Upper lobe of left lung (tissue), 6 donors: Measurements from ENCODE around the gene ANKS4B. TPM values are rescaled to one million over a fixed set of nuclear protein-coding genes. Genes with fewer than 3 reads are reported as not detected.

Source experiments
- ATAC-seq, 2 donors: fragments of 200-7000 bp; cut with Tn5 transposase; one replicate each; pipeline ENCODE4 v1.9.1; 2022; ENCODE audit warnings: mild to moderate bottlenecking in 2 of 2, moderate library complexity in 2 of 2; ENCODE audit not compliant: low FRiP score in 2 of 2
- DNase-seq, 2 donors: peaks; one replicate each; pipeline ENCODE4 v3.0.0-alpha.2; 2019 to 2020
- H3K27ac ChIP-seq, 4 donors: fragments of 200-600 bp; sonication (generic); one replicate each; pipeline ENCODE4 v1.5.1; 2016 to 2019
- H3K27me3 ChIP-seq, 4 donors: fragments of 200-600 bp; sonication (generic); one replicate each; pipeline ENCODE4 v1.5.1; 2017 to 2019
- H3K36me3 ChIP-seq, 4 donors: fragments of 200-600 bp; sonication (generic); one replicate each; pipeline ENCODE4 v1.5.1; 2016 to 2019
- H3K4me1 ChIP-seq, 4 donors: fragments of 200-600 bp; sonication (generic); one replicate each; pipeline ENCODE4 v1.5.1; 2018 to 2019
- H3K4me3 ChIP-seq, 4 donors: fragments of 200-600 bp; sonication (generic); one replicate each; pipeline ENCODE4 v1.5.1; 2017 to 2019; ENCODE audit warnings: mild to moderate bottlenecking in 2 of 4, moderate library complexity in 1 of 4
- H3K9me3 ChIP-seq, 4 donors: fragments of 200-600 bp; sonication (generic); one replicate each; pipeline ENCODE4 v1.5.1; 2018 to 2019
- EP300 ChIP-seq, 4 donors: sonication (generic); formaldehyde crosslinking; IDR thresholded peaks; one replicate each; pipeline ENCODE4 v1.5.1; 2017; ENCODE audit warnings: antibody characterized with exemption in 4 of 4, control low read depth in 2 of 4
- POLR2A ChIP-seq, 4 donors: fragments of 450-650 bp; IDR thresholded peaks; one replicate each; pipeline ENCODE4 v1.5.1; 2016 to 2017; ENCODE audit warnings: antibody characterized with exemption in 4 of 4, mild to moderate bottlenecking in 2 of 4
- POLR2AphosphoS5 ChIP-seq, 2 donors: sonication (generic); formaldehyde crosslinking; IDR thresholded peaks; one replicate each; pipeline ENCODE4 v1.5.1; 2017; ENCODE audit warnings: antibody characterized with exemption in 2 of 2
- WGBS, 2 donors: methylation state at CpG; one replicate each; pipeline ENCODE4 v1.1.5; 2017 to 2018; 5-methylcytosine and 5-hydroxymethylcytosine counted together
- total RNA-seq, 6 donors: library from RNA; depleted of rRNA in 4 of 6; stranded (reverse); fragments of >200 nt in 4 of 6; gene quantifications; one replicate each; pipeline versions ENCODE4 v1.1.0 to v1.2.1, GENCODE V29; 2016 to 2021
- TF ChIP-seq, protein P1 (sequence below), 6 experiments: fragments of 450-650 bp in 4 of 6; fragments of 200-600 bp in 2 of 6; sonication (generic) in 2 of 6; IDR thresholded peaks; one replicate each; pipeline ENCODE4 v1.5.1; 2016 to 2019; ENCODE audit warnings: antibody characterized with exemption in 6 of 6
- donor health status: DM: no; HTN: no; CAD: no; lungs with moderate emphysema.
- donor health status: DM: no; HTN: yes; CAD: no; lungs with severe emphysema.

Gene ANKS4B
- total RNA-seq, 6 donors from 2014 or later, result 0.06 TPM; not detected in 5

DNA sequence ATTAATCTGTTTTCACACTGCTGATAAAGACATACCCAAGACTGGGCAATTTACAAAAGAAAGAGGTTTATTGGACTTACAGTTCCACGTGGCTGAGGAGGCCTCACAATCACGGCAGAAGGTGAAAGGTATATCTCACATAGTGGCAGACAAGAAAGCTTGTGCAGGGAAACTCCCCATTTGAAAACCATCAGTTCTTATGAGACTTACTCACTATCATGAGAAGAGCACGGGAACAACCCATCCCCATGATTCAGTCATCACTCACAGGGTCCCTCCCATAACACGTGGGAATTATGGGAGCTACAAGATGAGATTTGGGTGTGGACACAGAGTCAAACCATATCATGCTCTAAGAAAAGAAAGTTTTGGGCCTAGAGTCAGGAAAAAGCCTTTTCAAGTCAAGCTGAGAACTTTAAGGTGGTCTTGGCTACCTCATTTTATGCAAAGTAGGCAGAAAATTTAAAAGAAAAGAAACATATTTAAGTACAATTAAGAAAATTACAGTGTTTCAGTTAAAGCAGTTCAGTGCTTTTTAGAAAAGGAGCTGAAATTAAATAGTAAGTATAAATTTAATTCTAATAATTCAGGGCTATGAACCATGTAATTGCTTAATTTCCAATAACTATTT, 69.5 kb downstream of the ANKS4B start:
- H3K9me3 ChIP-seq, result no peaks in the 10 kb centered on the region
- DNase-seq (no peak), ATAC-seq (peak in 1 of 2 donors; percentile 25)
- no peak overlapping the region for H3K27ac ChIP-seq
- TF ChIP-seq, protein P1, sequence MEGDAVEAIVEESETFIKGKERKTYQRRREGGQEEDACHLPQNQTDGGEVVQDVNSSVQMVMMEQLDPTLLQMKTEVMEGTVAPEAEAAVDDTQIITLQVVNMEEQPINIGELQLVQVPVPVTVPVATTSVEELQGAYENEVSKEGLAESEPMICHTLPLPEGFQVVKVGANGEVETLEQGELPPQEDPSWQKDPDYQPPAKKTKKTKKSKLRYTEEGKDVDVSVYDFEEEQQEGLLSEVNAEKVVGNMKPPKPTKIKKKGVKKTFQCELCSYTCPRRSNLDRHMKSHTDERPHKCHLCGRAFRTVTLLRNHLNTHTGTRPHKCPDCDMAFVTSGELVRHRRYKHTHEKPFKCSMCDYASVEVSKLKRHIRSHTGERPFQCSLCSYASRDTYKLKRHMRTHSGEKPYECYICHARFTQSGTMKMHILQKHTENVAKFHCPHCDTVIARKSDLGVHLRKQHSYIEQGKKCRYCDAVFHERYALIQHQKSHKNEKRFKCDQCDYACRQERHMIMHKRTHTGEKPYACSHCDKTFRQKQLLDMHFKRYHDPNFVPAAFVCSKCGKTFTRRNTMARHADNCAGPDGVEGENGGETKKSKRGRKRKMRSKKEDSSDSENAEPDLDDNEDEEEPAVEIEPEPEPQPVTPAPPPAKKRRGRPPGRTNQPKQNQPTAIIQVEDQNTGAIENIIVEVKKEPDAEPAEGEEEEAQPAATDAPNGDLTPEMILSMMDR (IDR thresholded peaks at IDR 0.05), result no peak
- TF ChIP-seq EP300 (IDR thresholded peaks at IDR 0.05) (no peak), POLR2A (IDR thresholded peaks at IDR 0.05) (peak in 1 of 4 donors; percentile 21), POLR2AphosphoS5 (IDR thresholded peaks at IDR 0.05) (no peak)
- peak overlapping the region in 1 of 4 donors; percentile 64 for H3K4me3 ChIP-seq
- H3K27me3 ChIP-seq, result no peaks in the 10 kb centered on the region
- no peaks in the 10 kb centered on the region for H3K36me3 ChIP-seq
- WGBS, 2 donors, result 69 to 74% methylated on average over 4 of the region's 4 CpGs
- peaks cover 9 to 23% (median 21%) of the 10 kb centered on the region in 4 donors for H3K4me1 ChIP-seq

Other genes with a start within 250 kb of the ANKS4B start
- gene DNAH3, start 82.9 kb upstream of the ANKS4B start, total RNA-seq, result 10 to 100 TPM in 2 of 6 donors, 1 to 10 TPM in 3, under 1 TPM in 1; 0.23 to 48.1 (median 4.8) TPM
- gene LDAF1, start 75.0 kb upstream of the ANKS4B start, total RNA-seq, result 10 to 100 TPM; 16.8 to 52.7 (median 39.1) TPM
- not detected for gene ZP2, start 22.1 kb upstream of the ANKS4B start, total RNA-seq
- gene CRYM, start 44.6 kb downstream of the ANKS4B start, total RNA-seq, result 10 to 100 TPM in 2 of 6 donors, 1 to 10 TPM in 4; 2.0 to 18.6 (median 7.8) TPM